Thoracic aorta (tissue), 2 donors: ENCODE data around the gene PLEKHH3. TPM values are rescaled to one million over a fixed set of nuclear protein-coding genes. Genes with fewer than 3 reads are reported as not detected.

Experiments
- ATAC-seq: fragments of 150-250 bp; one replicate; pipeline ENCODE4 v1.8.0; 2017; ENCODE audit warnings: low read depth; ENCODE audit not compliant: insufficient number of reproducible peaks, low FRiP score
- DNase-seq: peaks from one replicate; pipeline ENCODE4 v3.0.0-alpha.2; 2020; ENCODE audit warnings: low spot score
- H3K27ac ChIP-seq, 2 donors: fragments of 200-600 bp; sonication (generic); 1 replicate in 1 of 2; 2 replicates in 1 of 2; pipeline ENCODE4 v1.5.1; 2016; ENCODE audit warnings: mild to moderate bottlenecking in 2 of 2, moderate library complexity in 2 of 2
- H3K27me3 ChIP-seq: fragments of 200-600 bp; sonication (generic); replicated peaks from 2 replicates; pipeline ENCODE4 v1.6.0; 2016; ENCODE audit warnings: mild to moderate bottlenecking; ENCODE audit not compliant: insufficient read depth
- H3K36me3 ChIP-seq: fragments of 200-600 bp; sonication (generic); one replicate; pipeline ENCODE4 v1.5.1; 2016
- H3K4me1 ChIP-seq, 2 donors: fragments of 200-600 bp; sonication (generic); 1 replicate in 1 of 2; 2 replicates in 1 of 2; pipeline versions ENCODE4 v1.5.1 to v1.6.0; 2016; ENCODE audit warnings: low read depth in 2 of 2, mild to moderate bottlenecking in 1 of 2; ENCODE audit not compliant: control insufficient read depth in 1 of 2
- H3K4me3 ChIP-seq: fragments of 200-600 bp; sonication (generic); 2 replicates; pipeline ENCODE4 v1.5.1; 2016; ENCODE audit warnings: mild to moderate bottlenecking
- H3K9me3 ChIP-seq: fragments of 200-600 bp; sonication (generic); 2 replicates; pipeline ENCODE4 v1.5.1; 2016
- CTCF ChIP-seq: fragments of 200-600 bp; sonication (generic); IDR thresholded peaks from one replicate; pipeline ENCODE4 v1.5.1; 2019; ENCODE audit warnings: antibody characterized with exemption
- total RNA-seq, 2 donors: library from RNA; depleted of rRNA; stranded (reverse); fragments of >200 nt; gene quantifications; one replicate each; pipeline versions ENCODE4 v1.1.0 to v1.2.3, GENCODE V29; 2016

PLEKHH3 gene
- total RNA-seq, 2 donors from 2014 or later = 54.8 to 59.2 TPM

GRCh38 chr17:42694524-42694923 is 17.7 kb upstream of the PLEKHH3 start:
- H3K36me3 ChIP-seq = peaks cover 24% of the 10 kb centered on the region
- TF ChIP-seq CTCF = no peak
- no peak for DNase-seq

GRCh38 chr17:42692489-42692888 is 15.7 kb upstream of the PLEKHH3 start:
- DNase-seq = no peak
- no peak overlapping the region for H3K4me3 ChIP-seq
- H3K27ac ChIP-seq = no peak overlapping the region
- H3K4me1 ChIP-seq = no peaks in the 10 kb centered on the region
- no peaks in the 10 kb centered on the region for H3K27me3 ChIP-seq
- H3K36me3 ChIP-seq = peaks cover 20% of the 10 kb centered on the region
- no peaks in the 10 kb centered on the region for H3K9me3 ChIP-seq
- TF ChIP-seq CTCF = no peak
- ATAC-seq = no peak

More at GRCh38 chr17:42694524-42694923, 17.7 kb upstream of the PLEKHH3 start:
- Histone ChIP-seq H3K4me1 (no peaks in the 10 kb centered on the region), H3K4me3 (no peak overlapping the region), H3K9me3 (no peaks in the 10 kb centered on the region), H3K27me3 (no peaks in the 10 kb centered on the region), H3K27ac (no peak overlapping the region)
- no peak for ATAC-seq

- H3K36me3 ChIP-seq = peaks cover 13% of the 10 kb centered on the region
- no peak overlapping the region for H3K27ac ChIP-seq
- ATAC-seq (no peak), DNase-seq (no peak)
- no peaks in the 10 kb centered on the region for H3K4me1 ChIP-seq
- H3K4me3 ChIP-seq = no peak overlapping the region
- no peak for TF ChIP-seq CTCF
- no peaks in the 10 kb centered on the region for H3K27me3 ChIP-seq
- H3K9me3 ChIP-seq = no peaks in the 10 kb centered on the region
Measured at GRCh38 chr17:42691021-42691545, 14.3 kb upstream of the PLEKHH3 start.

- Histone ChIP-seq H3K27ac (no peak overlapping the region), H3K4me1 (no peaks in the 10 kb centered on the region), H3K27me3 (no peaks in the 10 kb centered on the region), H3K4me3 (no peak overlapping the region), H3K36me3 (peaks cover 8% of the 10 kb centered on the region), H3K9me3 (no peaks in the 10 kb centered on the region)
- TF ChIP-seq CTCF = no peak
- DNase-seq (no peak), ATAC-seq (no peak)
Measured at GRCh38 chr17:42690596-42690995, 13.8 kb upstream of the PLEKHH3 start.

- H3K4me1 ChIP-seq = peaks cover 0 to 8% of the 10 kb centered on the region in 2 donors
- TF ChIP-seq CTCF = no peak
- no peaks in the 10 kb centered on the region for H3K27me3 ChIP-seq
- ATAC-seq (no peak), DNase-seq (no peak)
- no peak overlapping the region for H3K4me3 ChIP-seq
- peaks cover 9% of the 10 kb centered on the region for H3K36me3 ChIP-seq
- no peak overlapping the region for H3K27ac ChIP-seq
- no peaks in the 10 kb centered on the region for H3K9me3 ChIP-seq
Measured at GRCh38 chr17:42687707-42688320, 11.0 kb upstream of the PLEKHH3 start.
